SHP77 treated with DMSO at 0.1 percent for 48 hours (cell line): ENCODE results near the gene S100Z.

Source experiments
- DNase-seq: peaks from one replicate; lab custom pipeline; 2025; lab: John Stamatoyannopoulos, UW

The S100Z gene

GRCh38 chr5:76953551-76954382 is 104.0 kb downstream of the S100Z start:
- no peak for DNase-seq

- DNase-seq, result no peak
Measured at GRCh38 chr5:76954383-76954763, 104.6 kb downstream of the S100Z start.

GRCh38 chr5:76956033-76956432 is 106.2 kb downstream of the S100Z start:
- no peak for DNase-seq

GRCh38 chr5:76958991-76959767 is 109.4 kb downstream of the S100Z start:
- DNase-seq, result no peak

- no peak for DNase-seq
Measured at GRCh38 chr5:76960004-76960625, 110.3 kb downstream of the S100Z start.

GRCh38 chr5:76964060-76964459 is 114.2 kb downstream of the S100Z start:
- no peak for DNase-seq
